ENCODE results near the gene RAI1.

DNA sequence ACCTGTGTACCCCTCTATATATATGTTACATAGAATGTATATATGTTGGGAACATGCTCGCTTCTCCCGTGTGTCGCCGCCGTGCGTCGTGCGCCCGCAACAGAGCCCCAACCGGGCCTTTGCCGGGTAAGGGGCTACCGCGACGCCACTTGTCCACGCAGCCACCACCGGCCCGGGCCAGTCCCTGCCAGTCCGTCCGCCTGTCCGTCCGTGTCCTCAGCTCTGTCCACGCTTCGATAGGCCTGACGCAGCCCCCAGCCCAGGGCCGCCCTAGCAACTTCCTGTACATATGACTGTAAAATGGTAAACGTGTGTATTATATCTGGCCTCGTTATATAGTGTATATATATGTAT is 129.6 kb downstream of the RAI1 start:
- TF ChIP-seq, protein P1, sequence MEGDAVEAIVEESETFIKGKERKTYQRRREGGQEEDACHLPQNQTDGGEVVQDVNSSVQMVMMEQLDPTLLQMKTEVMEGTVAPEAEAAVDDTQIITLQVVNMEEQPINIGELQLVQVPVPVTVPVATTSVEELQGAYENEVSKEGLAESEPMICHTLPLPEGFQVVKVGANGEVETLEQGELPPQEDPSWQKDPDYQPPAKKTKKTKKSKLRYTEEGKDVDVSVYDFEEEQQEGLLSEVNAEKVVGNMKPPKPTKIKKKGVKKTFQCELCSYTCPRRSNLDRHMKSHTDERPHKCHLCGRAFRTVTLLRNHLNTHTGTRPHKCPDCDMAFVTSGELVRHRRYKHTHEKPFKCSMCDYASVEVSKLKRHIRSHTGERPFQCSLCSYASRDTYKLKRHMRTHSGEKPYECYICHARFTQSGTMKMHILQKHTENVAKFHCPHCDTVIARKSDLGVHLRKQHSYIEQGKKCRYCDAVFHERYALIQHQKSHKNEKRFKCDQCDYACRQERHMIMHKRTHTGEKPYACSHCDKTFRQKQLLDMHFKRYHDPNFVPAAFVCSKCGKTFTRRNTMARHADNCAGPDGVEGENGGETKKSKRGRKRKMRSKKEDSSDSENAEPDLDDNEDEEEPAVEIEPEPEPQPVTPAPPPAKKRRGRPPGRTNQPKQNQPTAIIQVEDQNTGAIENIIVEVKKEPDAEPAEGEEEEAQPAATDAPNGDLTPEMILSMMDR (IDR thresholded peaks at IDR 0.05): no peak
- TF ChIP-seq POLR2A (IDR thresholded peaks at IDR 0.05): no peak

Measured in lower leg skin (tissue), 3 donors.